Measurements from ENCODE around the gene PODNL1.
A peak's percentile ranks its signal among the peaks of the same experiment; 100 is the strongest.
"Not testable (repeated sequence)": the region's sequence is repeated elsewhere in the genome, so short reads cannot be mapped to it uniquely, and the experiment has no call there.

PODNL1 gene

DNA sequence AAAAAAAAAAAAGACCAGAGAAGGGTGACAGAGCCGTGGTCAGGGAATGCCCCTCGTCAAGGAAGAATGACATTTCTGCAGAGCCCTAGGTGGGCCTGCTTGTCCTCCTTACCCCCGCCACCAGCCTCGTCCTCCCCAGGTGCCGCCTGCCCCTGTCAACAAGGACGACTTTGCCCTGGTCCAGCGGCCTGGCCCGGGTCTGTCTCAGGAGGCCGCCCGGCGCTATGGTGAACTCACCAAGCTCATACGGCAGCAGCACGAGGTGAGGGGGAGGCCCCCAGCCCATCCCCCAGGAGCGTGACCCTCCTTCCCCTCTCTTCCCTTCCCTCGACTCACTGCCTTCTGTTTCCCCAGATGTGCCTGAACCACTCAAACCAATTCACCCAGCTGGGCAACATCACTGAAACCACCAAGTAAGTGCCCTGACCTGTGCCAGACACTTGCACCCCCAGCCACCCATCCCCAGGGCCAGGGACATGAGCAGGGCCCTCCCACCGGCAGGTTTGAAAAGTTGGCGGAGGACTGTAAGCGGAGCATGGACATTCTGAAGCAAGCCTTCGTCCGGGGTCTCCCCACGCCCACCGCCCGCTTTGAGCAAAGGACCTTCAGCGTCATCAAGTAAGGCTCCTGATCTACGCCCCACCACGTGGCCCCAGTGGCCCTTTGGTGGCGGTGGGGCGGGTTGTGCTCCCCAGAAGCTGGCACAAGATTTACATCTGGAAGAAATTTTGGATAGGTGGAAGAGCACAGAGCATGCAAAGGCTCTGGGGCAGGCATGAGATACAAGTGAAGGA is 14.8 kb downstream of the PODNL1 start:
- DNase-seq, result no peak

DNA sequence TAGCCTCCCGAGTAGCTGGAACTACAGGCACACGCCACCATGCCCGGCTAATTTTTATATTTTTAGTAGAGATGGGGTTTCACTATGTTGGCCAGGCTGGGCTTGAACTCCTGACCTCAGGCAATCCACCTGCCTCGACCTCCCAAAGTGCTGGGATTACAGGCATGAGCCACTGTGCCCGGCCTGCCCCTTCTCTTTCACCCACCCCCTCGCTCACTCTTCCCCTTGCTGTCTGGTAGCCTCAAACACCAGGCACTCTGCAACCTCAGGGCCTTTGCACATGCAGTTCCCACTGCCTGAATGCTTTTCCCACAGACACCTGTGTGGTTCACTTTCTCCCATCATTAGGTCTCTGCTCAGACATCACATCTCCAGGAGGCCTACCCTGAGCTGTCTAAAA is 16.1 kb downstream of the PODNL1 start:
- DNase-seq, result not testable (repeated sequence)

GRCh38 chr19:13920940-13921747 is 17.1 kb downstream of the PODNL1 start:
- peak; percentile 24 for DNase-seq

- DNase-seq, result no peak
Observed at GRCh38 chr19:13920524-13920923, 17.7 kb downstream of the PODNL1 start.

DNA sequence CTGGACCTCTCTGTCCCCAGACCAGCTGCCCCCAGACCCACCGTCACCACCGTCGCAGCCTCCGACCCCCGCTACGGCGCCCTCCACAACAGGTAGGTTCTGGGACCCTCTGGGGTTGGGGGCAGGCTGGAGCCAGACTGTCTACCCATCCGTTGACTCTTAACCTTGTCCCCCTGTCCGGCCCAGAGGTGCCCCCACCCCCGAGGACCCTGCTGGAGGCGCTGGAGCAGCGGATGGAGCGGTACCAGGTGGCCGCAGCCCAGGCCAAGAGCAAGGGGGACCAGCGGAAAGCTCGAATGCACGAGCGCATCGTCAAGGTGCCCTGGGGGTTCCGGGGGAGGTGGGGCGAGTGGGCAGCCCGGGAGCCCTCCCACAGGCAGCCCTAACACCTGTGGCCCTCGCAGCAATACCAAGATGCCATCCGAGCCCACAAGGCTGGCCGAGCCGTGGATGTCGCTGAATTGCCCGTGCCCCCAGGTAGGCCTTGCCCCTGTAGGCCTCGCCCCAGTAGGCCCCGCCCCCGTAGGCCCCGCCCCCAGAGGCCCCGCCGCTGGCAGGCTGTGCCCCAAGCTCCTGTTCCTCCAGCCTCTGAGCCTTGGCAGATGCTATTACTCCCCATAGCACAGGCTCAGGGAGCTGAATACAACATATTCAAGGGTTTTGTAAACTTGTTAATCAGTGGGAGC is 19.3 kb downstream of the PODNL1 start:
- no peak for DNase-seq

GRCh38 chr19:13917888-13918406 is 20.3 kb downstream of the PODNL1 start:
- DNase-seq, result no peak

DNA sequence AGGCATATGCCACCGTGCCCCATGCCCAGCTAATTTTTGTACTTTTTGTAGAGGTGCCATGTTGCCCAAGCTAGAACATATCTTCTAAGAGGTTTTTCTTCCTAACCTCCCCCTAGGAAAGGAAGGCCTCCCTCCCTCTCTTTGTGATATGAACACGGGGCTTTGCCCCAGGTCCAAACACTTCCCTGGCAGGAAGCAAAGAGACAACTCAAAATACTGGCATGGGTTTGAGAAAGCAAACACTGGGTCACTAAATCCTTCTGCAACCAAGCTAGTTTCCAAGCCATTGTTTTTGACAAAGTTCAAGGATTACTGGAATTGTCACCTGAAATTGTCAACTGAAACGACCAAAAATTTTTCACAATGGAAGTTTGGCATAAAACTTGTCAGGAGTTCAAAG is 23.4 kb downstream of the PODNL1 start:
- no peak for DNase-seq

GRCh38 chr19:13913352-13913751 is 24.9 kb downstream of the PODNL1 start:
- no peak for DNase-seq

DNA sequence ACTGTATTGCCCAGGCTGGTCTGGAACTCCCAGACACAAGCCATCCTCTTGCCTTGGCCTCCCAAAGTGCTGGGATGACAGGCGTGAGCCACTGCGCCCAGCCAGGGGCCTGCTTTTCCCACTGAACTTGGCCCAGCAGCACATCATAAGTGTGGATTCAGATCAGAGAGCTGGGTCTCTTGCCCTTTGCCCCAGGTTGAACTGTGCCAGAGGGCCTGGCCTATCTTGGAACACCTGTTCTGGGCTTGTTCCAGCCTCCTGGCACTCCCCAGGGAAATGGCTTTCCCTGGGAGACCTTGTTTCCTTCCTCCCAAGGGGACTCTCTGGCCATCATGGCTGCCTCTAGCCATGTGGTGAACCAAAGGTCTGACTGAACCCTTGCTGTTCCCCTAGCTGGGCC is 28.8 kb downstream of the PODNL1 start:
- DNase-seq, result no peak

GRCh38 chr19:13908674-13909073 is 29.5 kb downstream of the PODNL1 start:
- DNase-seq, result no peak

DNA sequence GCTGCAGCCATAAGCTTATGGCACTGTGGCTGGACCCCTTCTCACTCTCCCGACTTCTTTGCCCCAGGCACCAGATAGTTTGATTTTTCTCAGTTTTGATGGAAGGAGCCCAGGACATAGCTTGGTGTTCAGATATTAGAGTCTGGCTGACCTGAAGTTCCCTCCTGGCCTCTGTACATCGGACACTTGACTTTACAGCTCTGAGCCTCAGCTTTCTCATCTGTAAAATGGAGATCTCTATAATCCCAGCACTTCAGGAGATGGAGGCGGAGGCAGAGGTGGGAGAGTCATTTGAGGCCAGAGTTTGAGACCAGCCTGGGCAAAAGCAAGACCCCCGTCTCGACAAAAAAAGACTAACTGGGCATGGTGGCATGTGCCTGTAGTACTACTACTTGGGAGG is 31.3 kb downstream of the PODNL1 start:
- DNase-seq, result no peak

DNA sequence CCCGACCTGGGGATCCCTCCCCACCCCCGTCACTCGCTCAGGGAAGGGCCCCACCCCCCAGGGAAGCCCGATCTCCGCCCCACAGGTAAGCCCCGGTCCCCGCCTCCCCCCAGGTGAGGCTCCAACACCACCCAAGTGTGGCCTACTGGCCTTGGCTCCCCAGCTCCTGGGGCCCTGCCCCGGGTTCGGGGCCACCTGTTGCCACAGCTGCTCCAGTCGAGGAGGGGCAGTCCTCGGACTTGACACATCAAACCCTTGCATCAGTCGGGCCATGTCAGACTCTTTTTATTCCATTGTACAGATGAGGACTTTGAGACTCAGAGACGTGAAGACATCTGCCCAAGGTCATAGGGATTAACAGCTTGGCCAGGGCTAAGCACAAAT is 31.7 kb downstream of the PODNL1 start:
- peak; percentile 45 for DNase-seq

GRCh38 chr19:13905634-13906520 is 32.3 kb downstream of the PODNL1 start, which contains the start of the genes BRME1 and CC2D1A:
BRME1 (minus strand) TSS chr19:13906117; CDS start chr19:13904892, 1,225 bp downstream.
CC2D1A (plus strand) TSS chr19:13906201; CDS start chr19:13906442, 241 bp downstream.
- peak; percentile 79 for DNase-seq

- no peak for DNase-seq
Observed at GRCh38 chr19:13902993-13903555, 35.1 kb downstream of the PODNL1 start.

DNA sequence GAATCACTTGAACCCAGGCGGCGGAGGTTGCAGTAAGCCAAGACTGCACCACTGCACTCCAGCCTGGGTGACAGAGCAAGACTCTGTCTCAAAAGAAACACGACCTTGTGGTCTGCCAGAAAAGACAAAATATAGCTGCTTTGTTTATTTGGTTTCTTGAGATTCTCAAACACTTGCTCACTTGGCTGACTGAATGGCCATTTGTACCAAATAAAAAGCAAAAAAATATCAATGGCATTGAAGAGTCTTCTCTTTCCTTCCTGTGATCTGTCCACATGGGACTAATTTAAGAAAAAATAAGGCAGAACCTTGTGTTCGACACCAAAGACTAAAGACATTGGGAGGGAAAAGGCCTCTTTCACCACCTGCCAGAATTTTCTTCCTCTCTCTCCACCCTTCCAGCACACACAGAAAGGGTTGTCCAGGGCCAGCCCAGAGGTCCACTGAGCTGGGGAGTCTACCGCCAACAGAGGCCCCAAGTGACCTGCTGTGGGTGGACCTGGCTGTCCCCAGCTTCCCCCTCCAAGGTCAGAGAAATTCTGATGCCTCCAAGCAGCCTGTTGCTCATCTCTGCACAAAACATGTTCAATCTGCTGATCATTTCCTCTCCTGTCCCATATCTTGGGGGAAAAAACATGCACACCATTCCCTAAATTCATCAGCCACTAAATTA is 38.2 kb downstream of the PODNL1 start:
- DNase-seq, result no peak

DNA sequence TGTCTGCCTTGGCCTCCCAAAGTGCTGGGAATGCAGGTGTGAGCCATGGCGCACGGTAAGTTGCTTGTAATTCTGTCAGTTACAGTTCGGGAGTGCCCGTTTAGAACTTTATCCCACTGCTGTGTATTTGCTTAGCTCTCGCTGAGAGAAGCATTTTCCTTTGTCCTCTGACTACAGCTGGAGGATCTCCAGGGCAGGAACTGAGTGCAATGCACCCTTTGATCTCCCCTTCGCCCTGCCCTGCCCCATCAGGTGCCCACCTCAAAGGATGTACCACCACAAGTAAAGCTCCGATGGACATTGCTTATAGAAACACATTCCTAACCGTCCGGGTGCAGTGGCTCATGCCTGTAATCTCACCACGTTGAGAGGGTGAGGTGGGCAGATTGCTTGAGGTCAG is 38.8 kb downstream of the PODNL1 start:
- peak; percentile 19 for DNase-seq

DNA sequence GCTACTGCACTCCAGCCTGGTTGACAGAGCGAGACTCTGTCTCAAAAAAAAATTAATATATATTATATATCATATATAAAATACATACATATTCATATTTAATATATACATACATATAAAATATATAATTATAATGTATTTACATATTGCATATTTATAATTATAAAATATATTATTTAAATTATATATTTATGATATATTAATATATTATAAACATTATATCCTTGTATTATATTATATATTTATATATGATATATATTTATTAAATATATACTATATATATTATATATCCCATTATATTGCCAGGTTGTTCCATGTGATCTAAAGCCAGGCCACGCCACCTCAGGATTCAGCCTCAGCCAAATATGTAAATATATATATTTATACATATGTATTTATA is 42.0 kb downstream of the PODNL1 start:
- DNase-seq, result no peak

DNA sequence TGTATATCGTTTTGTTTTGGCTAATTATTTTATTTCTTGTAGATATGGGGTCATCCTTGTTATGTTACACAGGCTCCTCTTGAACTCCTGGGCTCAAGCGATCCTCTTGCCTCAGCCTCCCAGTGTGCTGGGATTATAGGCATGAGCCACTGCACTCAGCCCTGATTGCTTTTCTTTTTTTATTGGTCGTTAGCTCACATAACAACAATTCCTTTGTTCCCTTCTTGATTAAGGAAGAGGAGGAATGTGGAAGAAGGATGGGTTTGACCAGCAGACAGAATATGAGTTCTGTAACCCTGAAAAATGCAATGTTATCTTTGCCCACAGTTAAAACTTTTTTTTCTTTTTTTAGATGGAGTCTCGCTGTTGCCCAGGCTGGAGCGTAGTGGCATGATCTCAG is 43.7 kb downstream of the PODNL1 start:
- DNase-seq, result no peak

DNA sequence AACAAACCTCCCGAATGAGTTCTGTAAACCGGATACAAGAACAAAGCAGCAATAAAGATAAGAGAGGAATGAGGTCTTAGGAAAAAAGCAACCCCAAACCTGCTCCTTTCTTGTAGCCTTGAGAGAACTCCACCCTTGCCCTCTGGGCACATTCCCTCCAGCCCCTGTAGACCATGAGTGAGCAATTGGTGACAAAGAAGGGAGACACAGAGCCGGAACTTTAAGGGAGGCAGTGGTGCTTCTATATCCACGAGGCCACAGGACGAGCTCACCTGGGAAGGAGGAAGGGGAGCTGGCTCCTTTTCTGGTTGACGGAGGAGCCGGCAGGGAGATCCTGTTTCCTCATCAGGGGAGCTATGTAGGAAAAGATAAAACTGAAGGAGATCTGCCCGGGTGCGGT is 45.3 kb downstream of the PODNL1 start:
- no peak for DNase-seq

DNA sequence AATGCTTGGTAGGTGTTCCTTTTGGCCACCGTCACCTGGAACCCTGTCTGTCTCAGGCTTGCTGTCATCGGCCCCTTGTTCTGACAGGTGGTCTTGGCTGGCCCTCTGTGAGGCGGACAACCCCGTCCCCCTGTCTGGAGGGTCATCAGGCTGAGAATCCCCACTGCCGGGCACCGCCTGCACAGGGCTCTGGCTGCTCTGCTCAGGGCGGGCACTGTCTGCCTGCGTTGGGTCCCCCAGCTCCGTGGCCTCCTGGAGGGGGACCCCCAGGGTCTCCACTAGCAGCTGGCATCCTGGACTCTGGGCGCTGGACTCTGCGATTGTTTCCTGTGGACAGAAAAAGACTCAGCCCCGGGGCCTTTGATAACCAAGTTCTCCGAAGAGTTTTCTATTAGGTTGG is 48.1 kb downstream of the PODNL1 start:
- no peak for DNase-seq

DNA sequence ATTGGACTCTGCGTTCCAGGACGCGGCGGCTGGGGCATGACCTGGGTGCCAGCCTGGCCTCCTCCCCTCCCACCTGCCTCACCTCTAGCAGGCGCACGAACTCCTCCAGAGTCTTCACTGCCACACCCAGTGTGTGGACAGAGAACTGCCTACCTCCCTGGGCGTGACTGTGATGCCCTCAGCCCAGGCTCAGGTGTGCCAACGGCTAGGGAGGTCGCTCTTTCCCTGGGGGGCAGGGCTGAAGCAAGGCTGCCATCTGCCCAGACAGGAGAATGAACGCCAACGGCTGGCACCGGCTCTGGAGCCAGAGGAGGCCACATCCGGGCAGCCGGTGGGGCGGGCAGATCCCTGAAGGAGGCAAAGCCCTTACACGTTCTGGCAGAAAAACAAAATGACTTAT is 49.9 kb downstream of the PODNL1 start:
- no peak for DNase-seq
